Measurements from ENCODE around the gene INSL3. TPM values are rescaled to one million over a fixed set of nuclear protein-coding genes. Genes with fewer than 3 reads are reported as not detected.

Gene INSL3
- total and polyA plus RNA-seq, 2 donors (not counting 3 experiments of a cell fraction or from before 2014, with no cell fraction given): not detected

DNA sequence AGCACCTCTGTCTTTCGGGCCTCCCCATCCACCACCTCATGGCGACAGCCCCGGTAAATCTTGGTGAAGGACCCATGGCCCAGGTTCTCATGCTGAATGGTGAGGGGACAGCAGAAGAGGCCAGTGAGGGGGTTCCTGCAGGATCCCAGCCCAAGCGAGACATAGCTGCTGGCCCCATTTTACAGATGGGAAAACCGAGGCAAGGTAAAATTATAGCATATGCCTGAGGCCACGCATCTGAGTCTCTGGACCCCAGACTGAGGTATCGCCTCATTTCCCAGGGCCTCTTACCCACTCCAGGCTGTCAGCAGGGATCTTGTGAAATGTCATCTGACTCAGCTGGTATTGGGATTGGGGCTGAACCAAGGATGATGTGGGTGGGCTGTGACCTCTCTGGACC is 16.7 kb upstream of the INSL3 start:
- no peak overlapping the region for H3K4me3 ChIP-seq (replicated peaks in 1 of 3; ENCODE audit: insufficient read depth in 1 of 3, low read depth in 1 of 3, low read length in 3 of 3)
- no peaks in the 10 kb centered on the region for H3K36me3 ChIP-seq (ENCODE audit: control insufficient read depth in 2 of 2, extremely low read depth in 1 of 2, insufficient read depth in 2 of 2, low read length in 2 of 2)
- H3K4me1 ChIP-seq (ENCODE audit: control insufficient read depth, extremely low read depth, insufficient read depth, low read length): peaks cover 9% of the 10 kb centered on the region
- ChIA-PET CTCF (interaction anchor here (0.8 kb wide), 1 partner anchor 11 kb away, joined by 4 read pairs; no protein-coding TSS in a partner anchor), POLR2A (no interaction called here)
- BruUV-seq (replicated peaks): no TSS peak
- no peak overlapping the region for H2AFZ ChIP-seq (ENCODE audit: low read depth, low read length)
- no peaks in the 10 kb centered on the region for H3K9me3 ChIP-seq (replicated peaks; ENCODE audit: control insufficient read depth, insufficient read depth, low read length)
- H4K20me1 ChIP-seq (replicated peaks; ENCODE audit: control insufficient read depth, extremely low read depth, insufficient read depth, low read length): no peaks in the 10 kb centered on the region
- no peak for TF ChIP-seq POLR2AphosphoS5 (IDR thresholded peaks at IDR 0.05; ENCODE audit: insufficient read depth, low read depth, low read length)
- TF ChIP-seq GATA2 (IDR thresholded peaks at IDR 0.05; ENCODE audit: insufficient read depth, insufficient read length, low read depth, low read length): no peak
- TF ChIP-seq, protein P1, sequence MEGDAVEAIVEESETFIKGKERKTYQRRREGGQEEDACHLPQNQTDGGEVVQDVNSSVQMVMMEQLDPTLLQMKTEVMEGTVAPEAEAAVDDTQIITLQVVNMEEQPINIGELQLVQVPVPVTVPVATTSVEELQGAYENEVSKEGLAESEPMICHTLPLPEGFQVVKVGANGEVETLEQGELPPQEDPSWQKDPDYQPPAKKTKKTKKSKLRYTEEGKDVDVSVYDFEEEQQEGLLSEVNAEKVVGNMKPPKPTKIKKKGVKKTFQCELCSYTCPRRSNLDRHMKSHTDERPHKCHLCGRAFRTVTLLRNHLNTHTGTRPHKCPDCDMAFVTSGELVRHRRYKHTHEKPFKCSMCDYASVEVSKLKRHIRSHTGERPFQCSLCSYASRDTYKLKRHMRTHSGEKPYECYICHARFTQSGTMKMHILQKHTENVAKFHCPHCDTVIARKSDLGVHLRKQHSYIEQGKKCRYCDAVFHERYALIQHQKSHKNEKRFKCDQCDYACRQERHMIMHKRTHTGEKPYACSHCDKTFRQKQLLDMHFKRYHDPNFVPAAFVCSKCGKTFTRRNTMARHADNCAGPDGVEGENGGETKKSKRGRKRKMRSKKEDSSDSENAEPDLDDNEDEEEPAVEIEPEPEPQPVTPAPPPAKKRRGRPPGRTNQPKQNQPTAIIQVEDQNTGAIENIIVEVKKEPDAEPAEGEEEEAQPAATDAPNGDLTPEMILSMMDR (IDR thresholded peaks at IDR 0.05; ENCODE audit: extremely low read depth in 1 of 2, insufficient read depth in 1 of 2, low read depth in 1 of 2, low read length in 2 of 2): no peak
- no peak for TF ChIP-seq FOS (IDR thresholded peaks at IDR 0.05; ENCODE audit: borderline replicate concordance, insufficient read depth, low read length)
- TF ChIP-seq, protein P2, sequence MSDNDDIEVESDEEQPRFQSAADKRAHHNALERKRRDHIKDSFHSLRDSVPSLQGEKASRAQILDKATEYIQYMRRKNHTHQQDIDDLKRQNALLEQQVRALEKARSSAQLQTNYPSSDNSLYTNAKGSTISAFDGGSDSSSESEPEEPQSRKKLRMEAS (IDR thresholded peaks at IDR 0.05; ENCODE audit: insufficient read depth, insufficient read length): no peak
- no peak for TF ChIP-seq MYC (IDR thresholded peaks at IDR 0.05; ENCODE audit: low read depth, low read length)
- TF ChIP-seq JUN (IDR thresholded peaks at IDR 0.05; ENCODE audit: borderline replicate concordance, insufficient read depth, insufficient read length, low read depth): no peak
- no peak for TF ChIP-seq POLR2A (IDR thresholded peaks at IDR 0.05; ENCODE audit: low read depth, low read length)
- no peak for TF ChIP-seq EZH2 (IDR thresholded peaks at IDR 0.05; ENCODE audit: borderline replicate concordance, low read depth, low read length, severe bottlenecking)
- no peaks in the 10 kb centered on the region for H3K27me3 ChIP-seq (ENCODE audit: control insufficient read depth in 2 of 2, insufficient read depth in 2 of 2, low read length in 2 of 2)
- no peaks in the 10 kb centered on the region for H3K79me2 ChIP-seq (ENCODE audit: control insufficient read depth, insufficient read depth, low read length)
- intact Hi-C loops (cut with micrococcal nuclease) (no loop called here), dilution Hi-C loops (cut with MboI; ENCODE audit: extremely low pct_ligation_motif_present, low sequenced_read_pairs) (no loop called here)
- H3K4me2 ChIP-seq (ENCODE audit: insufficient read depth, low read length): no peak overlapping the region
- no peak for FAIRE-seq
- H3K9me1 ChIP-seq (replicated peaks; ENCODE audit: control insufficient read depth, extremely low read depth, insufficient read depth, low read length): no peaks in the 10 kb centered on the region
- no peak overlapping the region for H3K9ac ChIP-seq (replicated peaks; ENCODE audit: extremely low read depth, insufficient read depth, low read length)
- no peak for DNase-seq (ENCODE audit: low read depth, low spot score)
- no peak overlapping the region for H3K27ac ChIP-seq (ENCODE audit: insufficient read depth, low read depth, low read length)
